ENCODE data around the gene LSM14B. TPM values are rescaled to one million over a fixed set of nuclear protein-coding genes. Genes with fewer than 3 reads are reported as not detected.

Gene LSM14B
- total RNA-seq, 1 experiment from 2014 or later: 51.3 TPM

DNA sequence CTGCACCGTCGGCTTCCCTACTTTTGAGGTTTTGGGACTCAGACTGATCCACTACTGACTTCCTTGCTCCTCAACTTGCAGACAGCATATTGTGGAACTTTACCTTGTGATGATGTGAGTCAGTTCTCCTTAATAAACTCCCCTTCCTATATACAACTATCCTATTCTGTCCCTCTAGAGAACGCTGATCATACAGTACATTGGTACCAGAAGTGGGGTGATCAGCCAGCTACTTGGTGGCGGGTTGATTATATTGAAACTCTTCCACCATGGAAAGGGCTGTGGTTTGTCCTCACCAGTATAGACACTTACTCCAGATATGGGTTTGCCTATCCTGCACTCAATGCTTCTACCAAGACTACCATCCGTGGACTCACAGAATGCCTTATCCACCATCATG lies 49.0 kb upstream of the LSM14B start:
- no peaks in the 10 kb centered on the region for H4K20me1 ChIP-seq (ENCODE audit: insufficient read depth)
- TF ChIP-seq, protein P1, sequence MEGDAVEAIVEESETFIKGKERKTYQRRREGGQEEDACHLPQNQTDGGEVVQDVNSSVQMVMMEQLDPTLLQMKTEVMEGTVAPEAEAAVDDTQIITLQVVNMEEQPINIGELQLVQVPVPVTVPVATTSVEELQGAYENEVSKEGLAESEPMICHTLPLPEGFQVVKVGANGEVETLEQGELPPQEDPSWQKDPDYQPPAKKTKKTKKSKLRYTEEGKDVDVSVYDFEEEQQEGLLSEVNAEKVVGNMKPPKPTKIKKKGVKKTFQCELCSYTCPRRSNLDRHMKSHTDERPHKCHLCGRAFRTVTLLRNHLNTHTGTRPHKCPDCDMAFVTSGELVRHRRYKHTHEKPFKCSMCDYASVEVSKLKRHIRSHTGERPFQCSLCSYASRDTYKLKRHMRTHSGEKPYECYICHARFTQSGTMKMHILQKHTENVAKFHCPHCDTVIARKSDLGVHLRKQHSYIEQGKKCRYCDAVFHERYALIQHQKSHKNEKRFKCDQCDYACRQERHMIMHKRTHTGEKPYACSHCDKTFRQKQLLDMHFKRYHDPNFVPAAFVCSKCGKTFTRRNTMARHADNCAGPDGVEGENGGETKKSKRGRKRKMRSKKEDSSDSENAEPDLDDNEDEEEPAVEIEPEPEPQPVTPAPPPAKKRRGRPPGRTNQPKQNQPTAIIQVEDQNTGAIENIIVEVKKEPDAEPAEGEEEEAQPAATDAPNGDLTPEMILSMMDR (IDR thresholded peaks at IDR 0.05 in 2 of 3, conservative IDR thresholded peaks at IDR 0.05 in 1 of 3; ENCODE audit: borderline replicate concordance in 1 of 3, insufficient read depth in 1 of 3, low read depth in 2 of 3, low read length in 2 of 3): no peak
- TF ChIP-seq, protein P2, sequence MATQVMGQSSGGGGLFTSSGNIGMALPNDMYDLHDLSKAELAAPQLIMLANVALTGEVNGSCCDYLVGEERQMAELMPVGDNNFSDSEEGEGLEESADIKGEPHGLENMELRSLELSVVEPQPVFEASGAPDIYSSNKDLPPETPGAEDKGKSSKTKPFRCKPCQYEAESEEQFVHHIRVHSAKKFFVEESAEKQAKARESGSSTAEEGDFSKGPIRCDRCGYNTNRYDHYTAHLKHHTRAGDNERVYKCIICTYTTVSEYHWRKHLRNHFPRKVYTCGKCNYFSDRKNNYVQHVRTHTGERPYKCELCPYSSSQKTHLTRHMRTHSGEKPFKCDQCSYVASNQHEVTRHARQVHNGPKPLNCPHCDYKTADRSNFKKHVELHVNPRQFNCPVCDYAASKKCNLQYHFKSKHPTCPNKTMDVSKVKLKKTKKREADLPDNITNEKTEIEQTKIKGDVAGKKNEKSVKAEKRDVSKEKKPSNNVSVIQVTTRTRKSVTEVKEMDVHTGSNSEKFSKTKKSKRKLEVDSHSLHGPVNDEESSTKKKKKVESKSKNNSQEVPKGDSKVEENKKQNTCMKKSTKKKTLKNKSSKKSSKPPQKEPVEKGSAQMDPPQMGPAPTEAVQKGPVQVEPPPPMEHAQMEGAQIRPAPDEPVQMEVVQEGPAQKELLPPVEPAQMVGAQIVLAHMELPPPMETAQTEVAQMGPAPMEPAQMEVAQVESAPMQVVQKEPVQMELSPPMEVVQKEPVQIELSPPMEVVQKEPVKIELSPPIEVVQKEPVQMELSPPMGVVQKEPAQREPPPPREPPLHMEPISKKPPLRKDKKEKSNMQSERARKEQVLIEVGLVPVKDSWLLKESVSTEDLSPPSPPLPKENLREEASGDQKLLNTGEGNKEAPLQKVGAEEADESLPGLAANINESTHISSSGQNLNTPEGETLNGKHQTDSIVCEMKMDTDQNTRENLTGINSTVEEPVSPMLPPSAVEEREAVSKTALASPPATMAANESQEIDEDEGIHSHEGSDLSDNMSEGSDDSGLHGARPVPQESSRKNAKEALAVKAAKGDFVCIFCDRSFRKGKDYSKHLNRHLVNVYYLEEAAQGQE (IDR thresholded peaks at IDR 0.05; ENCODE audit: low read depth): no peak
- TF ChIP-seq ZFX (IDR thresholded peaks at IDR 0.05) (no peak), TCF7L2 (IDR thresholded peaks at IDR 0.05; ENCODE audit: borderline replicate concordance, extremely low read depth, insufficient read depth, insufficient read length) (no peak), EZH2phosphoT487 (IDR thresholded peaks at IDR 0.05; ENCODE audit: borderline replicate concordance) (no peak), EGR1 (IDR thresholded peaks at IDR 0.05; ENCODE audit: low read depth) (no peak), POLR2A (IDR thresholded peaks at IDR 0.05; ENCODE audit: borderline replicate concordance, extremely low read depth, insufficient read depth, insufficient read length) (no peak), ZNF274 (IDR thresholded peaks at IDR 0.05; ENCODE audit: low read depth, low read length) (no peak), EZH2 (IDR thresholded peaks at IDR 0.05) (no peak), FOSL1 (IDR thresholded peaks at IDR 0.05; ENCODE audit: low read depth) (no peak), CBX3 (IDR thresholded peaks at IDR 0.05; ENCODE audit: low read depth) (no peak), YY1 (IDR thresholded peaks at IDR 0.05; ENCODE audit: extremely low read depth, insufficient replicate concordance, low read depth, low read length) (no peak), SIN3A (IDR thresholded peaks at IDR 0.05; ENCODE audit: low read depth) (no peak), JUND (IDR thresholded peaks at IDR 0.05) (no peak), CEBPB (IDR thresholded peaks at IDR 0.05; ENCODE audit: low read depth) (no peak), SRF (IDR thresholded peaks at IDR 0.05; ENCODE audit: low read depth) (no peak), POLR2AphosphoS5 (IDR thresholded peaks at IDR 0.05; ENCODE audit: low read depth, low read length) (no peak)
- TF ChIP-seq, protein P3, sequence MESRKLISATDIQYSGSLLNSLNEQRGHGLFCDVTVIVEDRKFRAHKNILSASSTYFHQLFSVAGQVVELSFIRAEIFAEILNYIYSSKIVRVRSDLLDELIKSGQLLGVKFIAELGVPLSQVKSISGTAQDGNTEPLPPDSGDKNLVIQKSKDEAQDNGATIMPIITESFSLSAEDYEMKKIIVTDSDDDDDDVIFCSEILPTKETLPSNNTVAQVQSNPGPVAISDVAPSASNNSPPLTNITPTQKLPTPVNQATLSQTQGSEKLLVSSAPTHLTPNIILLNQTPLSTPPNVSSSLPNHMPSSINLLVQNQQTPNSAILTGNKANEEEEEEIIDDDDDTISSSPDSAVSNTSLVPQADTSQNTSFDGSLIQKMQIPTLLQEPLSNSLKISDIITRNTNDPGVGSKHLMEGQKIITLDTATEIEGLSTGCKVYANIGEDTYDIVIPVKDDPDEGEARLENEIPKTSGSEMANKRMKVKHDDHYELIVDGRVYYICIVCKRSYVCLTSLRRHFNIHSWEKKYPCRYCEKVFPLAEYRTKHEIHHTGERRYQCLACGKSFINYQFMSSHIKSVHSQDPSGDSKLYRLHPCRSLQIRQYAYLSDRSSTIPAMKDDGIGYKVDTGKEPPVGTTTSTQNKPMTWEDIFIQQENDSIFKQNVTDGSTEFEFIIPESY (IDR thresholded peaks at IDR 0.05; ENCODE audit: extremely low read depth, insufficient replicate concordance, low read length): no peak
- TF ChIP-seq, protein P4, sequence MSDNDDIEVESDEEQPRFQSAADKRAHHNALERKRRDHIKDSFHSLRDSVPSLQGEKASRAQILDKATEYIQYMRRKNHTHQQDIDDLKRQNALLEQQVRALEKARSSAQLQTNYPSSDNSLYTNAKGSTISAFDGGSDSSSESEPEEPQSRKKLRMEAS (IDR thresholded peaks at IDR 0.05): no peak
- no peak overlapping the region for H3K9ac ChIP-seq (ENCODE audit: low read length)
- ChIA-PET RAD21 (ENCODE audit: low non-redundant PET in 1 of 2, low total read pairs in 2 of 2, uncharacterized antibody in 2 of 2, unreplicated experiment in 2 of 2) (no interaction called here), POLR2A (no interaction called here), CTCF (no interaction called here)
- intact Hi-C loops (cut with micrococcal nuclease): no loop called here
- H3K9me3 ChIP-seq (ENCODE audit: control insufficient read depth in 1 of 2, insufficient read depth in 1 of 2, low read depth in 1 of 2, low read length in 2 of 2): peaks cover 9 to 18% of the 10 kb centered on the region in 2 experiments
- no peak overlapping the region for H3K4me2 ChIP-seq (ENCODE audit: low read length)
- H3K36me3 ChIP-seq (ENCODE audit: control insufficient read depth in 1 of 2, insufficient read depth in 2 of 2, low read length in 2 of 2): no peaks in the 10 kb centered on the region
- no peaks in the 10 kb centered on the region for H3K9me2 ChIP-seq (ENCODE audit: insufficient read depth)
- H2AFZ ChIP-seq (ENCODE audit: low read depth, low read length, poor library complexity, severe bottlenecking): no peak overlapping the region
- H3K79me2 ChIP-seq (ENCODE audit: insufficient read depth, low read length): no peaks in the 10 kb centered on the region
- DNase-seq (ENCODE audit: low read depth, low spot score) (no peak), ATAC-seq (no peak)
- no peaks in the 10 kb centered on the region for H3K27me3 ChIP-seq (ENCODE audit: insufficient read depth, low read length)
- BruUV-seq (replicated peaks): no TSS peak
- no peak overlapping the region for H3K27ac ChIP-seq (ENCODE audit: low read depth, low read length)
- peaks cover 0 to 6% of the 10 kb centered on the region in 2 experiments; a peak in 1 of 4 replicates for H3K4me1 ChIP-seq (ENCODE audit: control insufficient read depth in 1 of 2, insufficient read depth in 2 of 2, low read length in 2 of 2)
- no peak overlapping the region for H3K4me3 ChIP-seq (replicated peaks in 1 of 2; ENCODE audit: low read depth in 1 of 2, low read length in 2 of 2)
